HG02759 (cell line): ENCODE measurements around the gene SLC6A6.
A peak's percentile ranks its signal among the peaks of the same experiment; 100 is the strongest.

Experiments
- ATAC-seq: cut with Tn5 transposase; IDR thresholded peaks from one replicate; pipeline ENCODE4 v1.9.1; 2021; ENCODE audit warnings: mild to moderate bottlenecking, moderate library complexity; ENCODE audit not compliant: unreplicated experiment

The SLC6A6 gene

DNA sequence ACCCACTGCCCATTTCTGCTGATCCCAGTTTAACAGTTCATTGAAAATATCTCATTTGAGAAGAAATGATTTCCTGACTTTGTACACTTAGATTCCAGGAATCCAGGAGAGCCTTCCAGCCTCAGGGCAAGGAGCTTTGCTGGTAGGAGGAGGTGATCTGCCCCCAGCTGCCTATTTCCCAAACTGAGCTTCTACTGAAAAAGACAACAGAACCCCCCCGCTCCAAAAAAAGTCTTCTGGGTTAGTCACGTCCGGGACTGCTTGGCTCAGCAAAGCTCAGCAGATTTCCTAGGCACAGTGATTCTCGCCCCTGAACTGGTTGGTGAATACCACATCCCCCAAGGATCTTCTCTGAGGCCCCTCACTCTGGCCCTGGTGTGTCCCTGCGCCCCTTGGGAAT is 13.1 kb downstream of the SLC6A6 start:
- no peak for ATAC-seq

DNA sequence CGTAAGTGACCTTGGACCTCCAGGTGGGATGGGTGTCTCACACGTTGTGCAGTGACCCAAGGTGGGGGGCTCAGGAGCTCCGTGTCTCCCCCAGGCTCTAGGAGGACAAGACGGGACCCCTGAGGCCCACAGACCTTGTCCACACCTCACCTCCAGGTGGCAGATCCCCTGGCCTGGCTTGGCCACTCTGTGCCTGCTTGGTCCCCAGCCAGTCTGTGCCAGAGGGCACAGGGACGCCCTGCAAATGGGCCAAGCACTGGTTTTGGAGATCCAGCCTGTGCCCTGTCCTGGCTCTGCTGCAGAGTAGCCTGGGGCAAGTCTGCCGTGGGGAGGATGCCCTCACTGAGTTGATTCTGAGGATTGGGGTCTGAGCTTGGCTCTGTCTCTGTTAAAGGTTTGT is 14.0 kb downstream of the SLC6A6 start:
- no peak for ATAC-seq

DNA sequence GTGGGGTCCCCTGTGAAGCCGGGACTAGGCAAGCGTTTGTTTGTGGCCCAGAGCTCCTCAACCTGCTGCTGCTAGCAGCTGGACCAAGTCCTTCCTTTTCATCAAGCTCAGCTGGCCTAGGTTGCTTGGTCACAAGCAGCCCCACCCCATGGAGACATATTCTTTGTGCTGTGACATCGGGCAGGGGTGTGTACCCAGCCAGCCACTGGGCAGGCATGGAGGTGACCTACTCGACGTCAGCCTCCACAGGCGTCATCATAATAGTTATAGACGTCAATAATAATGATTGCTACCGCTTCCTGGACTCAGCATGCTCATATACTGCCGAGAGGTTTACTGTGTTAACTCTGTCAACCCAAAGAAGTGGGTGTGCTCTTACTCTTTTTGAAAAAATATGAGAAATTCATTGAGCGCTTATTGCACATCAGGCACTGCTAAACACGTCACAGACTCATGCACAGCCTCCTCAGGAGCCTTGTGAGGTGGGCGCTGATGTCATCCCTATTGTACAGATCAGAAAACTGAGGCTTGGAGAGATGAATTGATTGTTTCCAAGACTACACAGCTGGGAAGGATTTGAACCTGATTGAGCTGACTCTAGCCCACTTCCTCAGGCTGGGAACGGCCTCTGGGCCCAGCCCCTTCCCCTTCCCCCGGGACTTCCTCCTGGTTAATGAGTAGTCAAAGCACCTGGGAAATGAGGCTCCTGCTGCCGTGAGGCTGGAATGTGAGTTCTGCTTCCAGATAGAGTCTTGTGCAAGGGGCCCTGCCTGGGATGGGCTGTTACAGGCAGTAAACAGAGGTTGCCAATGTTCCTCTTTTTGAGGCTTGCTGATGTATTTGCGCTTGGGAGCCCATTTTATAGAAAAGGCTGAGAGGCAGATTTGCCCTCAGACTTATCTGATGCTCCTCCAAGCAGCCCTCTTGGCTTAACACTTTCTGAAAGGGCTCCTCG is 16.2 kb downstream of the SLC6A6 start:
- ATAC-seq: no peak

DNA sequence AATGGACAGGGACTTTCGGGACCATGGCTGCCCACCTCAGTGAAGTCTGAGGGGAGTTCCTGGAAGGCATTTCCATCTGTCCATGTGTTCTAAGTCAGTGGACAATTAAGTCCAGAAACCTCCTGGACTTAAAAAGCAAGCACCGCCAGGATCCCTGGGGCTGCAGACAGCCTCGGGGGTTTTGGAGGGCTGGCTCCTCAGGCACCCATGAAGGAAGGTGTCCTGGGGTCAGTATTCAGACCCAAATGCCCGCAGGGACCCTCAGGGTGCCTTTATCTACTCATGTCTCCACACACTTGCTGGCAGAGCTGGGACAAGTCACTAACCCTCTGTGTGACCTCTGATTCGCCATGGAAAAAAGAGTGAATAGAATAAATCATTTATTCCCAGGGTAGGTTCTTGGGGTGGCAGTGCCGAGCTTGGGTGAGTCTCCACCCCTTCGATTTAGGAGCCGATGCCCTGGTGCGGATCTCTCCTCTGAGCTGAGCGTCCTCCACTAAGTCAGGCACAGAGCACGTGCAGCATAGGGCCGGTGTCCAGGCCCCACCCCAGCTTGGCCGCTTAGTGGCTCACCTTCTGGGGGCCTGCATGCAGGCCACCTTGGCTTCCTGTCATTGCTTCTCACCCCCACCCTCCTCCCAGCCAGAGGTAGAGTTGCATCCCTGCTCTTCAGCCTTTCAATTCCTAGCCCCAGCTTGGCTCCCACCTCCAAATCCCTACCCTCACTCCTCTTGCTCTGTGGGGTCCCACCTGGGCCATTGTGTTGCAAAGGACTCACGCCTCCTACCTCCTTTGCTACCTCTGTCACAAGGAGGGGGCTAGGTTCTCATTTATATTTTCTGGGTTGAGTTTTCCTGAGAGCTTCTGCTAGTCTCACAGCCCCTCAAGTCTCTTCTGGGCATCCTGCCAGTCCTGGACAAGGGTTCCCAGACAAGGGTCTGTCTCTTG is 19.9 kb downstream of the SLC6A6 start:
- no peak for ATAC-seq

DNA sequence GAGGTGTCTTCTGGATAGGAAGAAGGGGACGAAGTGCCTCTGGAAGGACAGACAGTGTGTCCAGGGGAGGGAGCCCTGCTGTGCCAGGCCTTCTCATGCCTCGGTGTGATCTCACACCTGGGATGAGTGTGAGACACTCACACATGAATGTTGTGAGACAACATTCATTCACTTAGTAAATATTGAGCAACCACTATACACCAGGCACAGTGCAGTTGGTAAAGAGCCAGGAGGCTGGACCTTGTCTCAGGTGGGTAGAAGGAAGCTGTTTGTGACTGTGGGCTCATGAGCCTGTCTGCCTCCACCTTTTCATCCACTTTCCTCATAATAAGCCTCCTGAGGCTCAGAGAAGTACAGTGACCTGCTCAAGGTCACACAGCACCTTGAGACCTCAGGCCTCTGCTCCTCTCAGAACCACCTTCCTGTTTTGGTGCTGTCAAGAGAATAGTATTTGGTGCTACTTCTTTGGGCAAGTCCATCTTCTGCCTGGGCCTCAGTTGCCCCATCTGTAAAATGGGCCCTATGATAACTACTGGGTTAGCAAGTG is 20.9 kb downstream of the SLC6A6 start:
- ATAC-seq: no peak

DNA sequence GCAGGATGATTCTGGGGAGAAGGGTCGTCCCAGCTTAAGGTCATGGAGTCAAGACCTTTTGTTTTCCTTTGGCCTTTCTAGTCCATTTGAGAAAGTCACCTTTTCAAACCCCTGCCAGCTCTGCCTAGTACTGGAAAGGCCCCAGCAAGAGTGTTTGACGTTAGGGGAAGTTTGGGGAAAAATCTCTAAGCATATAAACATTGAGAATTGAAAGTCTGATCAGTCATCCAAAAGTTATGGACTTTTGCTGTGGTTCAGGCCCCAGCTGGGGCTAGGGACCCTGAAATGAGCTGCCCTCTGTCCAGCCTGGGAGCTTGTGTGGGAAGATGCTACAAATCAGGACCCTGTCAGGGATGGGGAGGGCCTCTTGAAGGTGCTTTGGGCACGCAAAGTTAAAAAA is 21.6 kb downstream of the SLC6A6 start:
- ATAC-seq: peak; percentile 27

DNA sequence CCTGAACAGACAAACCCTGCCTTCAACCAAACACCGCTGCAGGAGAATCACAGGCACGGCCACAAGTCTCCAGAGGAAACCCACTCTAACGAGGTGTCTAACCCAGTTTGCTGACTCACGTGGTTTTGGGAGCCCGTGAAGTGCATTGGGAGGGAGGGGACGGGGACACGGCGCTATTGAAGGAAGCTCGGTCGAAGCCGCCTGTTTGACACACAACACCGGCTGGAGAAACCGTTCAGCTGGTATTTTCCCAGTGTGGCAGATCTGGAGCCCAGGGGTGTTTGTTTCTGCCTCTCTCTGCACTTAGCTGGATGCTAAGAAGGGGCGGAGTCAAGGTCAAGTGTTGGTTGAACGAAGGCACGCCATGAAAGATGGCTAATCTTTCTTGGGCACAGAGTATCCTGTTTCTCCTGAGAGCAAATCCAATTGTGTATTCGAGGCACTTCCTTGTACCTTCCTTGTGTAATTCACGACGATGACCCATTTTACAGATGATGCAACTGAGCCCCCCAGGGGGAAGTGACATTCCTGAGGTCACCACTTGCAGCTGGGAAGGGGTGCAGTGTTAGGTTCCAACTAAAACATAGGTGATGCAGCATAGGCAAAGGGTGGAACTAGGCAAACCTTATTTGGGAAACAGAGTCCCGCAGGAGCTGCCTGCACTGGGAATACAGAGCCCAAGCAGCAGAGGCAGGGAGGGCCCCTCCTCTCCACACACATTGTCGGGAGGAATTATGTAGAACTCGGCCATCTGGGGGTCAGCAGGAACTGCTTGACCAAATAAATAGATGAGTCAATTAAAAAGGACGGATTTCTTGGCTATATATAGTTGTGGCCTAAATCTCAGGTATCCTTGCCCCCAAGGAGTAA is 22.5 kb downstream of the SLC6A6 start:
- no peak for ATAC-seq

DNA sequence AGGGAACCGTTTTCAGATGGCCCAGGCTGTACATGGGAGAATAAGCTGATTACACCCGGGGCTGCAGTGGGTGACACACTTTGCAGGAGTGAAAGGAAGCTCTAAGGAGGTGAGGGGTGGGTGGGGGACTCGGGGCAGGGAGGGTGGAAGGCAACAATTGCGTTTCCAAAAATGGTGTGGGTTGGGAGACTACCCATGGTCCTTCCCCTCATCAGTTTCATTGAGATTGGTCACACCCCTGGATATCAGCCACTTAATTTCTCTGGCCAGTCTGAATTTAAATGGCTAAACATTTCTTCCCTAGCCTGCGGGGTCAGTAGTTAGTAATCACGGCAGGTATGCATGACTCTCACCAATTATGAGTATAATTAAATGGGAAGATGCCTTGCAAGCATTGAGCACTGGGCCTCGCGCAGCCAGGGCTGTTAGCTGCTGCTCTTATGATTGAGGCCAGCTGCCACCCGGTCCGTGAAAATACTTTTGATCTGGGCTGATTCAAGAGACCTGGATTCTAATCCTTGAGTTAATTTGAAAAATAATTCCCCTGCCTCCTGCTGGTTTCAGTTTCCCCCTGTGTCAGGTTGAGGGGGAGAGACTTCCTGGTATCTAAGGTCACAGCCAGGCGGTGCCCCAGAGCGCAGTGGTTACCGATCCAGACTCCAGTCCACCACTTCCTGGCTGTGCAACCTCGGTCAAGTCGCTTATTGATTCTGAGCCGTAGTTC is 23.3 kb downstream of the SLC6A6 start:
- ATAC-seq: peak; percentile 56

DNA sequence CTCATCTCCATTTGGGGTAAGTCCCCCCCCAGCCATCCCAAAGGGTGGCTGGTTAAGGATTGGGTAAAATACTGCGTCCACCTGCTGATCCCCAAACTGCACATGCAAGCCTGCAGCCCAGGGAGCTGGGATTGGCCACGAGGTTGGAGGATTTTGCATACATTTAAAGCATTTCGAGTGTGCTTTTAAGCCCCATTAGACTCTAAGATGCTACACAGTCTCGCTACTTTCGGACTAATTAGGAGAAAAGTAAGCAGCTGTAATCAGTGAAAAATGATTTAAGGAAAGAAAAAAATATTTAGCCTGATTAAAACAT is 23.9 kb downstream of the SLC6A6 start:
- no peak for ATAC-seq

DNA sequence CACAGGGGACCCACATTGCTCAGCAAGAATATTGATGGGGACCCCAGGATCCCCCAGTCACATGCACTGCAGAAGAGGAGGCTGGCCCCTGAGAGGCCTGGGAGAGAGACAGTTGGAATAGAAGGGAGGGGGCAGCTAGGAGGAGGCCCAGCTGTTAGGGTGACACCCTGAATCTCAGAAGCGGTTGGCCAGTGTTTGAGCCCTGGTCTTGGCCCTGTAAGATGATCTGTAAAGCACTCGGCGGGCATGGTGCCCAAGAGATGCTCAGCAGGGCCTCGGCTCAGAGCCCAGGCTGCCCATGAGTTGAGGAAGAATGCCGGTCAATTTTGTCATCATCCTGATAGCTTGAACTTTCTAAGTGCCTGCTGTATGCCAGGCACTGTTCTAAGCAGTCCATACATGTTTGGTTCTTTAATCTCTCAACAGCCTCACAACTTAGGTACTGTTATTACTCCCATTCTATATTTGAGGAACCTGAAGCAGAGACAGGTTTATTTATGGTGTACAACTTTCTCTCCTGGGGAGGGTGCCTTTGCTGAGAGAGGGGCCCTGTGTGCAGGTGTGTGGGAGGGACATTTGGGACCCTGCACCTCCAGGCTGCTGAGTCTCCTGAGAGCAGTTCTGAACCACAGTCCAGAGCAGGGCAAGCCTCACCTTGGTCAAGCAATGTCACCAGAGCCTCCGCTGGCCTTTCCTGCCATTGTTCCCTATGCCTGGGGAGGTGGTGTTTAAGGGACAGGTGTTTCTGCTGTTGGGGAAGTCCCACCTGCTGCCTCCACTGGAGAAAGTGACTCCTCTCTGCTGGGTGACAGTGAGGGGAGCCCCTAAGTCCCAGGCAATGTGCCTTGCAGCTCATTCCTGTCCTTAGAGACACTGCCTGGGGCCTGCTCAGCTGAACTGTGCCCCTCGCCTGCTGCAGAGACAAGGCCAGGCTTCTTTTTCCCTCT is 26.0 kb downstream of the SLC6A6 start:
- ATAC-seq: no peak

DNA sequence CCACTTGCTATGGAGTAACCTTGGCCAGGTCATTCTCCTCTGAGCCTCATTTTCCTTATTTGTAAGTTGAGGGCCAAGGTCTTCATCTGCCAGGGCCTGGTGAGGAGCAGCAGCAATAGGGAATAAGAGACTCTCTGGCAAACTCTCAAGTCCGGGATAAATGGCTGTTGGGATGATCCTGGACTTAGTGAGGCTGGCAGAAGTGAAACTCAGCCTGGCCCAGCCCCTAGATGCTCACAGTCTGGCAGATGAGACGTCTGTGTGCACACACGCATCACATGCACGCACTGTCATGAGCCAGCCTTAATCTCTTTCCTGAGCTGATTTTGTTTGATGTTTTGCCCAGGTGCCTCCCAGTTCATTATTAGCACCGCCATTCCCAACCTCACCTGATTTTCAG is 26.8 kb downstream of the SLC6A6 start:
- no peak for ATAC-seq

DNA sequence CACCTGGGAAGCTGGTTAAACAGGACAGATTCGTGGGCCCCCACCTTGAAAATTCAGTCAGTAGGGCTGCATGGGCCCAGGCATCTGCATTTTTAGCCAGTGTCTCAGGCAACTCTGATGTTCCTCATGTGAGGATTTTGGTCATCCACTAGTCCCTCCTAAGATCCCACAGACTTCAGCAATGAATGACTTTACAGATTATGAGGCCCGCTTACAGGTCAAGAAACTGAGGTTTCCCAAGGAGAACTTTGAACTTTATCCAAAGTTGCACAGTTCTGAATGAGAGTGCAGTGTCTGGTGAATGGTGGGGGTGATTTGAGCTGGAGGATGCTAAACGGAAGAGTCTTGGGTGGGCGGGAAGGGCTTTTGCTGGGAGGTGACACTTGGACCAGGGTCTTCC is 27.2 kb downstream of the SLC6A6 start:
- ATAC-seq: no peak

DNA sequence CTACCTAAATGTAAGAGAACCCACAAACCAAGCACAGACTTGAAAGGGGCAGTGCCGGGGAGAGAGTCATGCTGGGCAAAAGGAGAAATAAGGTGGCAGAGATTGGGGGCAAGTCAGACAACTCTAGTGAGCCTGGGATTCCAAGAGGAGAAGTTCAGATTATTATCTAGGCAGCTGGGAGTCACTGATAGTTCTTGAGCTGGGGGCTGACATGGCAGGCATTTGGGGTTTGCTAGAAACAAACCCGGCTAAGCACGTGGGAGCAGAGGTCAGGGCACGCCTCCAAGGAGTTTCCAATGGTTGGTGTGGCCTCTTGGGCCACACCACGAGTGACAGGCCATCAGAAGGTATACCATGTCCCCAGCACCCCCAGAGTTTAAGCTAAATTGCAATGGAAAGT is 27.6 kb downstream of the SLC6A6 start:
- no peak for ATAC-seq

DNA sequence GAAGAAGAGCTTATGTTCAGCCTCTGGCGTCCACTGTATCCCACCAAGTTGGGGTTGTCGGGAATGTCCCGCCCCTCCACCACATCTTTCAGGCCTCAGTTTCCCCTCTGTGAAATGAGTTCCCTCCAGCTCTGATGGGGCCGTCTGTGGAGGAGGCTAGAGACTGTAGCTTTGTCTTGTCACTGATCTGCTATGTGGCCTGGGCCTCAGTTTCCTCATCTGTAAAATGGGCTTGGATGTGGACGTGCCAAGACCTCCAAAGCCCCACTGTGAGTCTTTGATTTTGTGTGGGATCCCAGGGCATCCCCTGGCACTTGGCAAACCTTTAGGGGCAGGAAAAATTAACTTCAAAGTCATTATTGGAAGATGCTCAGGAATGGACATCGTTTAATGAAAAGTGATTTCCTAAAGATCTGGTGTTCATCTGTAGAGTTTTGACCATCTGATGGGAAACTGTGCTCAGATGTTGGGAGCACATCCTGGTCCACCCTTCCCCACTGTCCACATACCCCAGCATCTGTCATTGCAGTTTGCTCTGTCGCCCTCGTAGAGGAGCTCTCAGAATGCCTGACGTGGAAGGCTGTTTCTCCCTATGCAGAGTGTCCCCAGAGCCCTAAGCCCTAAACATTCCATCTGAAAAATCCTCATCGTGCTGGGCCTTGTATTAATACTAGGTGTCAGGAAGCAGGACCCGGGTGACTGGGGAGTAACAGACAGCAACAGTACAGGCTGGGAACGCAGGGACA is 28.5 kb downstream of the SLC6A6 start:
- ATAC-seq: no peak

DNA sequence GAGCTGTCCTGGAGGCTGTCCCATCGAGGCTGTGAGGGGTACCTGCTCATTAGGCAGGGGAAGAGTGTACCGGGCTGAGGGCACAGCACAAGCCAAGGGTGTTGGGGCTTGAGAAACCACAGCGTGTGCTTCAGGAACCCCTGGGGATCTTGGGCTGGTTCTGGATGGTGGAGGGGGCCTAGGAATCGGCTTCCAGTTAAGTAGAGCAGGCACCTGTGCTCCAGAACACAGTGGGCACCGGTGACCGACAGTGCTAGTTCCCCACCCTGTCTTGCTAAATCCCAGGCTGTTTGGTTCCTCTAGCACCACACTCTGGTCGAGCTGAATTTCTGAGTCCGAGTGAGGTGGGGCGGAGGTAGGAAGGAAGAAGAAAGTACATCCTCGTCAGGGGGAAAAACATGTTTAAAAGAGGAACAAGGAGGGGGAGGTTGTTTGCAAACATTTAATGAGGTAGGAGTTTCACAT is 29.1 kb downstream of the SLC6A6 start:
- ATAC-seq: peak; percentile 25

DNA sequence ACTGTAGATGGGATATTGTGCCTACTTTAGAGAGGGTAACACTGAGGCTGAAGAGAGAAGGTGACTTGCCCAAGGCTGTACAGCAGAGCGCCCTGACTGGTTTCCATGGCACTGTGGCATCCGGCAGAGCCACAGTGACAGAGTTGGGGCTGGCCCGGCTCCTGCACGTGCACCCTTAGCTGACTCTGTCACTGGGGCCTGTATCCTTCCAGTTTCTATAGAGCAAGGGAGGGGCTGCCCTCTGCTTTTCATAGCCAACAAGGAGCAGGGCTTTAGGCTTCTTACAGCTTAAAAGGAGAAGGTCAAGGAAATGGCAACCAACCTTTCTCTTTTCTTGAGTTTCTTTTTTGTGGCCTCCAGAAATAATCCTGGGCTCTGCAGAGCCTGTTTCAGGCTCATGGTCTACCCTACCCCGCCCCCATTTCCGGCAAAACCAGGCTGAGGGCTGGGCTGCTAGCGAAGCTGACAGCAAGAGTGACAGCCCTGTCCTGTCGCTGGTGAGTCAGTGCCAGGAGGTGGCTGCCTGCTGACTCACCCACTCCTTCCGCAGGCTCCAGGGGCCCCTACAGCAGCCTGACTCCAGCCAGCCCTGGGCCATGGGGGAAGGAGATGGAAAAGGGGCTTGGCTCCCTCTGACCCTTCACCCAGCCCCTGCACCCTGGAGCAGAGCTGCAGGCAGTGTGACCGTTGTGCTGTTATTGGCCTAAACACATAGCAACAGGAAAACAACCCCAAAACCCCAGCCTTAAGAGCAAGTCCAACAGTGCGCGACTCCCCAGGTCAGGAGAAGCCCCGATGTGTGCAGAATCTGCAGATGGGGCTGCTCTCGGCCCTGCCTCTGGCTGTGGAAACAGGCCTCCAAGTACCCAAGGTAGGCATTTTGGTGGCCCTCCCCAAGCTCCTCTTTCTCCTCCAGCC is 29.8 kb downstream of the SLC6A6 start:
- peak; percentile 87 for ATAC-seq

DNA sequence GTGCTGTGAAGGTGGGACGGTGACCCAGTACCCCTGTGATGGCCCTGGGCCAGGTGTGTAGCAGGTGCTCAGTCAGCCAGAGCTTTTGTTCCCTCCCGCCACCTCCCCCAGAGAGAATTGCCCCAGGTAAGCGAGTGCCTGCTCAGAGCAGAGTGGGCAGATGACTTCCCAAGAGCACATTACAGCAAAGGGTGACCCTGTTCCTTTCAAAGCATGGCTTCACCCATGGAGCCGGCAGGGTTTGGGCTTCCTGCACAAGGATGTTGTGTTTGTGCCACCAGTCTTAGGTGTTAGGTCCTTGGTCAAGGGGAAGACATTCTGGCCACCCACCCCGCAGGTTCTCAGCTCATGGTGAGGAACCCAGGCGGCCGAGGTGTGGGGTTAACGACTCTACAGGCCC is 30.7 kb downstream of the SLC6A6 start:
- no peak for ATAC-seq
